IMR-90 (cell line): ENCODE measurements around the gene PRUNE2. TPM values are rescaled to one million over a fixed set of nuclear protein-coding genes. Genes with fewer than 3 reads are reported as not detected.

Experiments
- ATAC-seq: fragments of 200-7000 bp; cut with Tn5 transposase; 2 replicates; pipeline ENCODE4 v1.9.1; 2020; ENCODE audit warnings: low read depth, mild to moderate bottlenecking, moderate library complexity
- BruUV-seq: library from RNA; stranded (reverse); fragments of 400-500 nt; replicated peaks from 2 replicates; lab custom pipeline; 2021; lab: Mats Ljungman, UMichigan
- CTCF ChIA-PET: fragments of 300-600 bp; formaldehyde crosslinking; extraction: SDS; loops from one replicate; lab custom pipeline; 2021; ENCODE audit warnings: antibody characterized with exemption; lab: Yijun Ruan, JAX
- POLR2A ChIA-PET: fragments of 300-600 bp; sonication (Branson Sonifier 250); formaldehyde crosslinking; loops from one replicate; lab custom pipeline; 2022; ENCODE audit warnings: antibody characterized with exemption; ENCODE audit not compliant: unreplicated experiment; lab: Charles Lee
- DNase-seq: peaks from one replicate; pipeline ENCODE4 v3.0.0; 2013
- H2AFZ ChIP-seq: replicated peaks from 2 replicates; pipeline ENCODE3; 2013; ENCODE audit warnings: low read length, mild to moderate bottlenecking; ENCODE audit not compliant: poor library complexity
- H2AK5ac ChIP-seq: 2 replicates; pipeline ENCODE4 v1.6.1; 2013; ENCODE audit warnings: low read depth, low read length, inconsistent platforms
- H2AK9ac ChIP-seq: replicated peaks from 2 replicates; pipeline ENCODE3; 2013; ENCODE audit warnings: mild to moderate bottlenecking, low read depth, low read length, moderate library complexity; ENCODE audit not compliant: poor library complexity
- H2BK120ac ChIP-seq: 2 replicates; pipeline ENCODE4 v1.6.1; 2013; ENCODE audit warnings: low read depth, low read length, inconsistent platforms
- H2BK15ac ChIP-seq: 3 replicates; pipeline ENCODE4 v1.6.1; 2013; ENCODE audit warnings: low read depth, low read length, inconsistent platforms
- H2BK20ac ChIP-seq: 2 replicates; pipeline ENCODE4 v1.6.1; 2013; ENCODE audit warnings: low read depth, mild to moderate bottlenecking, inconsistent platforms, low read length, moderate library complexity
- H2BK5ac ChIP-seq: 2 replicates; pipeline ENCODE4 v1.6.1; 2013; ENCODE audit warnings: mild to moderate bottlenecking, low read depth, low read length, inconsistent platforms; ENCODE audit not compliant: poor library complexity, severe bottlenecking
- H3K14ac ChIP-seq: replicated peaks from 2 replicates; pipeline ENCODE4 v1.6.1; 2013; ENCODE audit warnings: low read depth, low read length, inconsistent platforms
- H3K18ac ChIP-seq: 2 replicates; pipeline ENCODE4 v1.6.1; 2013; ENCODE audit warnings: low read depth, low read length, control low read depth
- H3K23ac ChIP-seq: 2 replicates; pipeline ENCODE4 v1.6.1; 2013; ENCODE audit warnings: low read depth, low read length, inconsistent platforms
- H3K27ac ChIP-seq: 2 replicates; pipeline ENCODE4 v1.5.1; 2013; ENCODE audit warnings: mild to moderate bottlenecking, control low read depth, low read length; ENCODE audit not compliant: insufficient read depth
- H3K27me3 ChIP-seq: 2 replicates; pipeline ENCODE4 v1.6.1; 2013; ENCODE audit warnings: low read length; ENCODE audit not compliant: control insufficient read depth, insufficient read depth
- H3K36me3 ChIP-seq: 2 replicates; pipeline ENCODE4 v1.6.1; 2013; ENCODE audit warnings: low read length, mixed read lengths; ENCODE audit not compliant: control insufficient read depth, insufficient read depth
- H3K4ac ChIP-seq: 2 replicates; pipeline ENCODE4 v1.6.1; 2013; ENCODE audit warnings: low read depth, low read length, inconsistent platforms
- H3K4me1 ChIP-seq: 2 replicates; pipeline ENCODE4 v1.6.1; 2013; ENCODE audit warnings: low read length, mixed read lengths; ENCODE audit not compliant: control insufficient read depth, insufficient read depth
- H3K4me2 ChIP-seq: 2 replicates; pipeline ENCODE4 v1.6.1; 2013; ENCODE audit warnings: low read depth, mild to moderate bottlenecking, control low read depth, low read length, moderate library complexity
- H3K4me3 ChIP-seq: 2 replicates; pipeline ENCODE4 v1.5.1; 2013; ENCODE audit warnings: low read depth, mild to moderate bottlenecking, control low read depth, low read length, moderate library complexity; ENCODE audit not compliant: insufficient read depth
- H3K56ac ChIP-seq: 2 replicates; pipeline ENCODE4 v1.6.1; 2013; ENCODE audit warnings: low read length, inconsistent platforms; ENCODE audit not compliant: insufficient read depth; ENCODE audit errors: extremely low read depth
- H3K79me1 ChIP-seq, 2 experiments: 2 replicates each; pipeline ENCODE4 v1.6.1; 2013; ENCODE audit warnings: low read length in 2 of 2, inconsistent platforms in 1 of 2, low read depth in 1 of 2
- H3K9ac ChIP-seq: 2 replicates; pipeline ENCODE4 v1.6.1; 2013; ENCODE audit warnings: low read depth, low read length, control low read depth
- H3K9me1 ChIP-seq: 2 replicates; pipeline ENCODE4 v1.6.1; 2013; ENCODE audit warnings: low read length, inconsistent platforms; ENCODE audit not compliant: insufficient read depth
- H3K9me3 ChIP-seq: 2 replicates; pipeline ENCODE4 v1.6.1; 2013; ENCODE audit warnings: low read length; ENCODE audit not compliant: control insufficient read depth, insufficient read depth
- H4K20me1 ChIP-seq: 2 replicates; pipeline ENCODE4 v1.6.1; 2013; ENCODE audit warnings: low read length, inconsistent platforms; ENCODE audit not compliant: insufficient read depth
- H4K5ac ChIP-seq: 2 replicates; pipeline ENCODE4 v1.6.1; 2013; ENCODE audit warnings: mild to moderate bottlenecking, low read depth, low read length, control low read depth
- H4K8ac ChIP-seq, 2 experiments: 2 replicates each; pipeline ENCODE4 v1.6.1; 2013; ENCODE audit warnings: low read depth in 2 of 2, low read length in 2 of 2, control low read depth in 1 of 2, inconsistent platforms in 1 of 2
- H4K91ac ChIP-seq: 2 replicates; pipeline ENCODE4 v1.6.1; 2013; ENCODE audit warnings: low read depth, low read length, inconsistent platforms; ENCODE audit not compliant: insufficient read depth
- MXI1 ChIP-seq: IDR thresholded peaks from 2 replicates; pipeline ENCODE4 v1.6.1; 2012; ENCODE audit warnings: low read depth, mild to moderate bottlenecking, low read length, moderate library complexity, borderline replicate concordance
- NFE2L2 ChIP-seq: fragments of 150-350 bp; IDR thresholded peaks from 2 replicates; pipeline ENCODE4 v1.6.1; 2016; ENCODE audit warnings: low read depth, mild to moderate bottlenecking, low read length
- RFX5 ChIP-seq: IDR thresholded peaks from 2 replicates; pipeline ENCODE4 v1.8.0; 2012; ENCODE audit warnings: low read depth, mild to moderate bottlenecking, low read length, moderate library complexity
- WGBS, 2 experiments: methylation state at CpG; one replicate each; pipeline versions ENCODE4 v1.1.5 to v1.1.7; 2013; ENCODE audit warnings: missing lambda C conversion rate in 2 of 2; ENCODE audit not compliant: insufficient read length in 1 of 2; ENCODE audit errors: extremely low coverage in 2 of 2; 5-methylcytosine and 5-hydroxymethylcytosine counted together
- dilution Hi-C: fragments of 300-500 bp; cut with HindIII; formaldehyde crosslinking; loops from one replicate; pipeline ENCODE4 v1.14.3; 2018; ENCODE audit warnings: low sequenced_read_pairs; ENCODE audit not compliant: unreplicated experiment
- in situ Hi-C: fragments of 300-500 bp; cut with MboI; formaldehyde crosslinking; loops from 3 replicates; pipeline ENCODE4 v1.14.3; 2019; ENCODE audit warnings: low sequenced_read_pairs, inconsistent platforms, mixed read lengths
- intact Hi-C: fragments of 100-400 bp; cut with micrococcal nuclease; formaldehyde crosslinking; loops from 2 replicates; pipeline ENCODE4 v1.10.0; 2022
- polyA plus RNA-seq, 3 experiments: library from polyadenylated mRNA; depleted of rRNA; stranded (reverse); fragments of >200 nt; gene quantifications; 2 replicates each; pipeline ENCODE4 v1.2.3, GENCODE V29; 2012; ENCODE audit warnings: low replicate concordance in 1 of 3
- total RNA-seq: library from RNA; depleted of rRNA; stranded (reverse); fragments of >200 nt; gene quantifications from 2 replicates; pipeline ENCODE4 v1.2.3, GENCODE V29; 2012

Gene PRUNE2
- total and polyA plus RNA-seq, 2 of the 4 experiments (the other 2 are of a cell fraction) = 0.70 to 1.6 TPM

GRCh38 chr9:76617497-76618175 lies 288.3 kb downstream of the PRUNE2 start:
- BruUV-seq = no TSS peak
- no peak overlapping the region for H2BK5ac ChIP-seq
- ChIA-PET POLR2A (no interaction called here), CTCF (no interaction called here)
- H3K36me3 ChIP-seq = no peaks in the 10 kb centered on the region
- no peak overlapping the region for H3K4me3 ChIP-seq
- dilution Hi-C loops = no loop called here
- H2BK20ac ChIP-seq = no peak overlapping the region
- H2BK120ac ChIP-seq = no peak overlapping the region
- no peak overlapping the region for H3K23ac ChIP-seq
- no peak overlapping the region for H2AK5ac ChIP-seq
- H3K4me1 ChIP-seq = no peaks in the 10 kb centered on the region; the same call in 1 of the 2 replicates
- TF ChIP-seq MXI1 (no peak), RFX5 (no peak), NFE2L2 (no peak)
- no peak overlapping the region for H3K18ac ChIP-seq
- no peak overlapping the region for H4K8ac ChIP-seq
- no peaks in the 10 kb centered on the region; the same call in 1 of the 2 replicates for H3K27me3 ChIP-seq
- no peak overlapping the region for H3K56ac ChIP-seq
- no peak overlapping the region for H3K9ac ChIP-seq
- no peak overlapping the region for H3K4ac ChIP-seq
- H3K14ac ChIP-seq = no peak overlapping the region
- 100% methylated on average over 1 of the region's 3 CpGs; no CpG with 5 or more reads in 1 of the 2 experiments for WGBS, 2 experiments
- DNase-seq (no peak), ATAC-seq (no peak)
- no peaks in the 10 kb centered on the region for H3K9me3 ChIP-seq
- in situ Hi-C loops = no loop called here
- H3K27ac ChIP-seq = no peak overlapping the region
- H2AFZ ChIP-seq = no peak overlapping the region
- no peak overlapping the region for H2BK15ac ChIP-seq
- no peak overlapping the region for H3K4me2 ChIP-seq
- no peak overlapping the region for H4K5ac ChIP-seq
- H3K9me1 ChIP-seq = no peaks in the 10 kb centered on the region
- H4K20me1 ChIP-seq = no peaks in the 10 kb centered on the region
- no peak overlapping the region for H4K91ac ChIP-seq
- H3K79me1 ChIP-seq = no peaks in the 10 kb centered on the region
- no peak overlapping the region for H2AK9ac ChIP-seq
- intact Hi-C loops = loop anchor here (2.0 kb wide), 1 partner anchor 33 kb away; no protein-coding TSS in a partner anchor
